ENCODE data around the gene ZNF511. TPM values are rescaled to one million over a fixed set of nuclear protein-coding genes. Genes with fewer than 3 reads are reported as not detected.

ZNF511 gene
- total RNA-seq, 1 experiment from 2014 or later, result 49.0 TPM

DNA sequence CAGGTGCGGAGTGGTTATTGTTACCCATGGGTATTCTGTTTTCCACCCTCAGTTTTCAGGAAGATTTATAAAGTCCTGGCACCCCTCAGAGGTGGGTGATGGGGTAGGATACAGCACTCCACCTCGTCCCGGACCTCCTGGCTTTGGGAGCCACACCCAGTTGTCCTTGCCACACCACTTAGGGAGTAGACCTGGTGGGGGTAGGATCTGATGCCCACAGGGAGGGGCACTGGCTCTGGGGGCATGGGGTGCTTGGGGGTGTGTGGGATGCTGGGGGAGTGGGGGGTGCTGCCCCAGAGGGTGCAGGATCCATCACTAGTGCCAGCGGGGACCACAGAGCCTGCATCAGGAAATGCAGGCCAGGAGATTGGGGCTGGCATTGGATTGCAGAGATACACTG is 4.5 kb downstream of the ZNF511 start:
- Histone ChIP-seq H3K36me3 (ENCODE audit: control insufficient read depth in 1 of 2, insufficient read depth in 2 of 2, low read length in 2 of 2) (peaks cover 0 to 3% of the 10 kb centered on the region in 2 experiments; a peak in 1 of 4 replicates), H4K20me1 (ENCODE audit: insufficient read depth) (no peaks in the 10 kb centered on the region), H3K4me3 (replicated peaks in 1 of 2; ENCODE audit: low read depth in 1 of 2, low read length in 2 of 2) (no peak overlapping the region), H2AFZ (ENCODE audit: low read depth, low read length, poor library complexity, severe bottlenecking) (no peak overlapping the region), H3K9ac (ENCODE audit: low read length) (no peak overlapping the region), H3K9me3 (ENCODE audit: control insufficient read depth in 1 of 2, insufficient read depth in 1 of 2, low read depth in 1 of 2, low read length in 2 of 2) (no peaks in the 10 kb centered on the region), H3K9me2 (ENCODE audit: insufficient read depth) (no peaks in the 10 kb centered on the region), H3K27ac (ENCODE audit: low read depth, low read length) (no peak overlapping the region), H3K27me3 (ENCODE audit: insufficient read depth, low read length) (no peaks in the 10 kb centered on the region), H3K4me1 (ENCODE audit: control insufficient read depth in 1 of 2, insufficient read depth in 2 of 2, low read length in 2 of 2) (peaks cover 0 to 8% of the 10 kb centered on the region in 2 experiments; a peak in 1 of 4 replicates), H3K79me2 (ENCODE audit: insufficient read depth, low read length) (peaks cover 2% of the 10 kb centered on the region), H3K4me2 (ENCODE audit: low read length) (no peak overlapping the region)
- no peak for ATAC-seq
- TF ChIP-seq CBX3 (IDR thresholded peaks at IDR 0.05; ENCODE audit: low read depth) (no peak), RAD21 (IDR thresholded peaks at IDR 0.05; ENCODE audit: low read depth) (no peak), POLR2A (IDR thresholded peaks at IDR 0.05; ENCODE audit: borderline replicate concordance, extremely low read depth, insufficient read depth, insufficient read length) (no peak), EZH2 (IDR thresholded peaks at IDR 0.05) (no peak), ZBTB33 (IDR thresholded peaks at IDR 0.05; ENCODE audit: extremely low read depth, insufficient replicate concordance, low read length) (no peak), EZH2phosphoT487 (IDR thresholded peaks at IDR 0.05; ENCODE audit: borderline replicate concordance) (no peak), ZNF274 (IDR thresholded peaks at IDR 0.05; ENCODE audit: low read depth, low read length) (no peak), YY1 (IDR thresholded peaks at IDR 0.05; ENCODE audit: extremely low read depth, insufficient replicate concordance, low read depth, low read length) (no peak), SIN3A (IDR thresholded peaks at IDR 0.05; ENCODE audit: low read depth) (no peak), SRF (IDR thresholded peaks at IDR 0.05; ENCODE audit: low read depth) (no peak)
- TF ChIP-seq, protein P1, sequence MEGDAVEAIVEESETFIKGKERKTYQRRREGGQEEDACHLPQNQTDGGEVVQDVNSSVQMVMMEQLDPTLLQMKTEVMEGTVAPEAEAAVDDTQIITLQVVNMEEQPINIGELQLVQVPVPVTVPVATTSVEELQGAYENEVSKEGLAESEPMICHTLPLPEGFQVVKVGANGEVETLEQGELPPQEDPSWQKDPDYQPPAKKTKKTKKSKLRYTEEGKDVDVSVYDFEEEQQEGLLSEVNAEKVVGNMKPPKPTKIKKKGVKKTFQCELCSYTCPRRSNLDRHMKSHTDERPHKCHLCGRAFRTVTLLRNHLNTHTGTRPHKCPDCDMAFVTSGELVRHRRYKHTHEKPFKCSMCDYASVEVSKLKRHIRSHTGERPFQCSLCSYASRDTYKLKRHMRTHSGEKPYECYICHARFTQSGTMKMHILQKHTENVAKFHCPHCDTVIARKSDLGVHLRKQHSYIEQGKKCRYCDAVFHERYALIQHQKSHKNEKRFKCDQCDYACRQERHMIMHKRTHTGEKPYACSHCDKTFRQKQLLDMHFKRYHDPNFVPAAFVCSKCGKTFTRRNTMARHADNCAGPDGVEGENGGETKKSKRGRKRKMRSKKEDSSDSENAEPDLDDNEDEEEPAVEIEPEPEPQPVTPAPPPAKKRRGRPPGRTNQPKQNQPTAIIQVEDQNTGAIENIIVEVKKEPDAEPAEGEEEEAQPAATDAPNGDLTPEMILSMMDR (IDR thresholded peaks at IDR 0.05 in 2 of 3, conservative IDR thresholded peaks at IDR 0.05 in 1 of 3; ENCODE audit: borderline replicate concordance in 1 of 3, insufficient read depth in 1 of 3, low read depth in 2 of 3, low read length in 2 of 3), result no peak
- TF ChIP-seq, protein P2, sequence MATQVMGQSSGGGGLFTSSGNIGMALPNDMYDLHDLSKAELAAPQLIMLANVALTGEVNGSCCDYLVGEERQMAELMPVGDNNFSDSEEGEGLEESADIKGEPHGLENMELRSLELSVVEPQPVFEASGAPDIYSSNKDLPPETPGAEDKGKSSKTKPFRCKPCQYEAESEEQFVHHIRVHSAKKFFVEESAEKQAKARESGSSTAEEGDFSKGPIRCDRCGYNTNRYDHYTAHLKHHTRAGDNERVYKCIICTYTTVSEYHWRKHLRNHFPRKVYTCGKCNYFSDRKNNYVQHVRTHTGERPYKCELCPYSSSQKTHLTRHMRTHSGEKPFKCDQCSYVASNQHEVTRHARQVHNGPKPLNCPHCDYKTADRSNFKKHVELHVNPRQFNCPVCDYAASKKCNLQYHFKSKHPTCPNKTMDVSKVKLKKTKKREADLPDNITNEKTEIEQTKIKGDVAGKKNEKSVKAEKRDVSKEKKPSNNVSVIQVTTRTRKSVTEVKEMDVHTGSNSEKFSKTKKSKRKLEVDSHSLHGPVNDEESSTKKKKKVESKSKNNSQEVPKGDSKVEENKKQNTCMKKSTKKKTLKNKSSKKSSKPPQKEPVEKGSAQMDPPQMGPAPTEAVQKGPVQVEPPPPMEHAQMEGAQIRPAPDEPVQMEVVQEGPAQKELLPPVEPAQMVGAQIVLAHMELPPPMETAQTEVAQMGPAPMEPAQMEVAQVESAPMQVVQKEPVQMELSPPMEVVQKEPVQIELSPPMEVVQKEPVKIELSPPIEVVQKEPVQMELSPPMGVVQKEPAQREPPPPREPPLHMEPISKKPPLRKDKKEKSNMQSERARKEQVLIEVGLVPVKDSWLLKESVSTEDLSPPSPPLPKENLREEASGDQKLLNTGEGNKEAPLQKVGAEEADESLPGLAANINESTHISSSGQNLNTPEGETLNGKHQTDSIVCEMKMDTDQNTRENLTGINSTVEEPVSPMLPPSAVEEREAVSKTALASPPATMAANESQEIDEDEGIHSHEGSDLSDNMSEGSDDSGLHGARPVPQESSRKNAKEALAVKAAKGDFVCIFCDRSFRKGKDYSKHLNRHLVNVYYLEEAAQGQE (IDR thresholded peaks at IDR 0.05; ENCODE audit: low read depth), result no peak
- CTCF ChIA-PET, result interaction anchor here (1.0 kb wide), 1 partner anchor 11 kb away, joined by 3 read pairs; no protein-coding TSS in a partner anchor
- intact Hi-C loops (cut with micrococcal nuclease), result no loop called here
- no TSS peak for BruUV-seq (replicated peaks)
- POLR2A ChIA-PET, result no interaction called here
- no peak for DNase-seq (ENCODE audit: low read depth, low spot score)
- RAD21 ChIA-PET (ENCODE audit: low non-redundant PET in 1 of 2, low total read pairs in 2 of 2, uncharacterized antibody in 2 of 2, unreplicated experiment in 2 of 2), result no interaction called here

All from HCT116 (cell line).